GM10847 (cell line): Measurements from ENCODE around the gene AQP2.

ENCODE experiments used
- POLR2A ChIP-seq: IDR thresholded peaks from 2 replicates; pipeline ENCODE4 v1.6.1; 2011; ENCODE audit not compliant: insufficient read length; ENCODE audit errors: extremely low read depth

Gene AQP2

DNA sequence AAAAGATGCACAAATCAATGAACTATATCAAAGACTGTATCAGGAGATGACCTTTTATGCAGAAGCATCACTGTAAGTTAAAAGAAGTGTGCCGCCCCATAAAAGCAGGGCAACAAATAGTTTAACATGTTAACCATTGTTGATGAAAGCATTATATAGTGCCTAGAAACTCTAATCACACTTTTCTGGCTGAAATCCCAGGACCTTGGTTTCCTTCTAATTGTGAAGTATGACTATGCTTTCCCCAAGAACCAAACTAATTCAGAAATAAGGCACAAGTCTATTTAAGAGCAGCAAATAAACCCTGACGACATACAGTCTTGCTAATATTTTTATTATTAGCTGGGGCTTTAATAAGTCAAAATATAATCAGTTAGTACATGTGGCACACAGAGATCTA lies 53.1 kb downstream of the AQP2 start:
- TF ChIP-seq POLR2A: no peak

DNA sequence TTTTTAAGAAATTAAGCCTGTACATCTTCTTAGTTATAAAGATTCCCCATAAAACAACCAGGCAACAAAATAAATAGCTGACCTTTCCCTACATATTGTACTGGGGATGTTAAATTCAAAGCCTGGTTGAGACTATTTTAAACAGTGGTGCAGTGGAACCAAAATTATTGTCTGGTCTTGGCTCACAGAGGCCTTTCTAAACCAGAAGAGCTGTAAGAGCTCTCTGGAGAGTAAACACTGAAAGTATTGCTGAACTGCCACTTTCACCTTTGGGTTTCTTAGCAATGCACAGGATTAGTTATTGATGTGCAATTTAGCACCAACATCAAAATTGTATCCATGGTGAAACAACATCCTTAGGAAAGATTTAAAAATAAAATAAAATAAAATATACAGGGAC lies 54.2 kb downstream of the AQP2 start:
- no peak for TF ChIP-seq POLR2A

DNA sequence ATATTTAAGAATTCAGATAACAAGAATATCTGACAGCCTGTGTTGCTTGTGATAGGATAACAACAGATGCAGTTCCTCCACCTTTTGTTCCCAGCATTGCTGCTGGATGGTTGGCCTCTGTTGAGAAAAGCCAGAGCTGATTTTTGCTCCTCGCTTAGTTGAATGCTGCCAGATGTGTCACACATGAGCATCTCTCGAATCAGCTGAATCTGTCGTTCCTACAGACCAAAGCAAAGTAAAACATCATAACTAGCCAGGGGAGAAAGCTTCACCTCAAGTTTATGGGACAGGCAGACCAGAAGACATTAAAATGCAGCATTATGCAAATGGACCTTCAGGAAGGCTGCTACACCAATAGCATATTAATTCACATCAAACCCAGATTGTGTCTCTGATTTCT lies 54.6 kb downstream of the AQP2 start:
- no peak for TF ChIP-seq POLR2A

DNA sequence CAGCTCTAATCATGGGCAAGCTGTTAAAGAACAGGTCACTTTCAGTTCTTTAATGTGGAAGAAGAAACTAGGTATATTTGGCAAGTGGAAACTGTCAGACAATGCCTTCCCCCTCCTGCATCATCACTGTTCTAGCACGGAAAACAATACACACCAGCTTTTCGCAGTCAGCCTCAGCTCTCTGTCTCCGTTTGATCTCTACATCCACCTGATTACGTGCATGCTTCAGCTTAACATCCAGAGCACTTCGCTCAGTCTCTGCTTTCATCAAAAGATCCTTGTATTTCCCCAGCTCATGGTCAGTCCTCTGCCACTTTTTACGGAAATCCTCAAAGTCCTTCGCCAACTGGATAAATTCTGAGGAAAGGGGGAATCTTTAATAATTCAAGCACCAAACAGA lies 55.7 kb downstream of the AQP2 start:
- TF ChIP-seq POLR2A: no peak

DNA sequence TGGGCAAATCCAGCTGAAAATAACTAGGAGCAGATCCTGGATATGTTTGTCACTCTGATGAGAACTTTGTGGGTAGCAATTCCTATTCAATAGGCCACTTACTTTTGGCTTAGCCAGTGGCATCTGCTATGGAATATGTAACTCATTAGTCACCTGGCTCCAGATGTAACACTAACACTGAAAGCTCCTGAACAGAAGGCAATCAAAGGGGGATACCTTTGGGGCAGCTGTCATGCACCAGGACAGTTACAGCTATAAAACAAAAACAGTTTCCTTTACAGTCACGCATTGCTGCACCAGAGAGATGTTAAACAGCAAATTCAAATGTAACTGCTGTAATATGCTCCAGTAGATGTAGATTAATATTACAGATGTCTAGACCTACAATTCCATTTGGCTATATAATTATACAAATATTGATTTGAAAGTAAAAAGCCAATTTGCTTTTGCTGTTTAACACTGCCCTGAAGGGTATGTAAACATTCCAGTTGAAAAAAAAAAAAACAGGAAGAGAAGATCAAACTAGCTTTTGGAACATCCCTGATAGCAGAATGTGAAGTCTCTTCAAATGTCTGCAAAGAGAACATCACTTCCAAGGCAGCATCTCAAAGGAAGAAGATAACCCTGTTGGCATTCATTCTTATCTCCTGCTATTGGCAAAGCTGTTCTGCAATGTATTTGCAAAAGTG lies 56.4 kb downstream of the AQP2 start:
- TF ChIP-seq POLR2A: no peak
